Glutamatergic neuron (in vitro differentiated cells): ENCODE data around the gene PRDX5. TPM values are rescaled to one million over a fixed set of nuclear protein-coding genes. Genes with fewer than 3 reads are reported as not detected.
A peak's percentile ranks its signal among the peaks of the same experiment; 100 is the strongest.

Experiments
- DNase-seq: peaks from one replicate; pipeline ENCODE4 v3.0.0; 2022
- H3K27ac Mint-ChIP-seq: one replicate; pipeline ENCODE4 v1.8.0; 2020; ENCODE audit warnings: mild to moderate bottlenecking, mixed read lengths, inconsistent platforms; ENCODE audit not compliant: unreplicated experiment
- H3K27me3 Mint-ChIP-seq: one replicate; pipeline ENCODE4 v1.8.0; 2020; ENCODE audit warnings: mild to moderate bottlenecking, moderate library complexity, mixed read lengths, inconsistent platforms; ENCODE audit not compliant: unreplicated experiment
- H3K36me3 Mint-ChIP-seq: one replicate; pipeline ENCODE4 v1.8.0; 2020; ENCODE audit warnings: mild to moderate bottlenecking, mixed read lengths, inconsistent platforms; ENCODE audit not compliant: unreplicated experiment
- H3K4me1 Mint-ChIP-seq: one replicate; pipeline ENCODE4 v1.8.0; 2020; ENCODE audit warnings: mild to moderate bottlenecking, low read depth, mixed read lengths, inconsistent platforms; ENCODE audit not compliant: unreplicated experiment
- H3K4me3 Mint-ChIP-seq: one replicate; pipeline ENCODE4 v1.8.0; 2020; ENCODE audit warnings: mild to moderate bottlenecking, mixed read lengths, inconsistent platforms; ENCODE audit not compliant: unreplicated experiment
- H3K9me3 Mint-ChIP-seq: one replicate; pipeline ENCODE4 v1.8.0; 2020; ENCODE audit warnings: mild to moderate bottlenecking, moderate library complexity, mixed read lengths, inconsistent platforms; ENCODE audit not compliant: unreplicated experiment
- total RNA-seq: library from RNA; stranded (reverse); fragmentation: NEBNext Ultra II Directional; extraction: Animal tissue kit (Norgen Biotek cat#: 25700); gene quantifications from one replicate; pipeline ENCODE4 v1.2.1, GENCODE V29; 2021; ENCODE audit not compliant: unreplicated experiment
- TF ChIP-seq, protein P1 (sequence below): fragments of 200-600 bp; sonication (generic); IDR thresholded peaks from one replicate; pipeline ENCODE4 v1.5.0; 2021; ENCODE audit not compliant: partially characterized antibody, unreplicated experiment

Gene PRDX5
- total RNA-seq, 1 donor from 2014 or later, result 418 TPM

DNA sequence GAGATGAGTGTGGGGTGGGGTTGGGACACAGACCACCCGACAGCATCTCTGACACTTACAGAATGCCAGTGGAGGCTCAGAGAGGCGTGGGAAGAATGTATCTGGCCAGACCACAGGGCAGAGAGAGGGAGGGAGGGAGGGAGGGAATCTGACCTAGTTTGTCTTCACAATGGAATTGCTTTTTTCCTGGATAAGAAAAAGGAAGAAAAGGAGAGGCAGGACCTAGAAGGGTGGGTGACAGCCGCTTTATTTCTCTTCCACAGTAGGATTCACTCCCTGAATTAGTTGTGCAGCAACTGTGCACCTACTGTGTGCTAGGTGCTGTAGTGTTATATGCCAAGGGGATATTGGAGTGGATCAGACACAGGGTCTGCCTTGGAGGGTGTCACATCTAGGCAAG is 23.1 kb upstream of the PRDX5 start:
- Mint-ChIP-seq H3K27ac (no peak overlapping the region), H3K27me3 (peaks cover 50% of the 10 kb centered on the region), H3K36me3 (peaks cover 5% of the 10 kb centered on the region), H3K4me3 (peak overlapping the region; percentile 42), H3K9me3 (peaks cover 8% of the 10 kb centered on the region), H3K4me1 (peaks cover 4% of the 10 kb centered on the region)
- TF ChIP-seq, protein P1, sequence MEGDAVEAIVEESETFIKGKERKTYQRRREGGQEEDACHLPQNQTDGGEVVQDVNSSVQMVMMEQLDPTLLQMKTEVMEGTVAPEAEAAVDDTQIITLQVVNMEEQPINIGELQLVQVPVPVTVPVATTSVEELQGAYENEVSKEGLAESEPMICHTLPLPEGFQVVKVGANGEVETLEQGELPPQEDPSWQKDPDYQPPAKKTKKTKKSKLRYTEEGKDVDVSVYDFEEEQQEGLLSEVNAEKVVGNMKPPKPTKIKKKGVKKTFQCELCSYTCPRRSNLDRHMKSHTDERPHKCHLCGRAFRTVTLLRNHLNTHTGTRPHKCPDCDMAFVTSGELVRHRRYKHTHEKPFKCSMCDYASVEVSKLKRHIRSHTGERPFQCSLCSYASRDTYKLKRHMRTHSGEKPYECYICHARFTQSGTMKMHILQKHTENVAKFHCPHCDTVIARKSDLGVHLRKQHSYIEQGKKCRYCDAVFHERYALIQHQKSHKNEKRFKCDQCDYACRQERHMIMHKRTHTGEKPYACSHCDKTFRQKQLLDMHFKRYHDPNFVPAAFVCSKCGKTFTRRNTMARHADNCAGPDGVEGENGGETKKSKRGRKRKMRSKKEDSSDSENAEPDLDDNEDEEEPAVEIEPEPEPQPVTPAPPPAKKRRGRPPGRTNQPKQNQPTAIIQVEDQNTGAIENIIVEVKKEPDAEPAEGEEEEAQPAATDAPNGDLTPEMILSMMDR, result no peak
- no peak for DNase-seq

GRCh38 chr11:64295760-64296159 is 22.2 kb upstream of the PRDX5 start:
- Mint-ChIP-seq H3K27ac (no peak overlapping the region), H3K27me3 (peaks cover 50% of the 10 kb centered on the region), H3K36me3 (peaks cover under 1% of the 10 kb centered on the region), H3K4me1 (peaks cover 2% of the 10 kb centered on the region), H3K4me3 (no peak overlapping the region), H3K9me3 (peaks cover 10% of the 10 kb centered on the region)
- no peak for DNase-seq
- TF ChIP-seq, protein P1, result no peak

DNA sequence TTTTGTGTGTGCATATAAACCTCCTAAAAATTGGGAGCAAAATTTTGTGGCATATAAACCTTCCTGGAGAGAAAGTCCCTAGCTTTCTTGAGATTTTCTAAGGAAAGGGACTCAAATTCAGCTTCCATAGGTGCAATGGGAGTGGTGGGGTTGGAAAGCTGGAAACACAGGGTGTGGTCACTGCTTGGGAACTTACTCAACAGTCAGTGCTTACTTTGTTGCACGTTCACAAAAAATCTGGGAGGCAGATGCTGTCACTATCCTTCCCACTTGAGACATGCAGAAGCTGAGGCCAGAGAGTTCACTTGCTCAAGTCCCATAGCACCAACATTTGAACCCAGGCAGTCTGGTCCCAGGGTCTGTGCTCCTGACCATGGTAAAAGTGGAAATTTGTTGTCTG is 21.7 kb upstream of the PRDX5 start:
- Mint-ChIP-seq H3K9me3 (peaks cover 10% of the 10 kb centered on the region), H3K36me3 (no peaks in the 10 kb centered on the region), H3K4me3 (no peak overlapping the region), H3K4me1 (peaks cover 2% of the 10 kb centered on the region), H3K27ac (no peak overlapping the region), H3K27me3 (peaks cover 49% of the 10 kb centered on the region)
- DNase-seq, result no peak
- TF ChIP-seq, protein P1, result no peak

- Mint-ChIP-seq H3K27me3 (peaks cover 49% of the 10 kb centered on the region), H3K4me1 (peaks cover 2% of the 10 kb centered on the region), H3K9me3 (peaks cover 10% of the 10 kb centered on the region), H3K4me3 (peak overlapping the region; percentile 2), H3K36me3 (no peaks in the 10 kb centered on the region), H3K27ac (no peak overlapping the region)
- no peak for DNase-seq
- TF ChIP-seq, protein P1, result no peak
Observed at GRCh38 chr11:64296830-64297698, 20.9 kb upstream of the PRDX5 start.

GRCh38 chr11:64297699-64298358 is 20.1 kb upstream of the PRDX5 start:
- DNase-seq, result no peak
- no peak overlapping the region for H3K27ac Mint-ChIP-seq
- H3K36me3 Mint-ChIP-seq, result no peaks in the 10 kb centered on the region
- TF ChIP-seq, protein P1, result no peak
- H3K4me1 Mint-ChIP-seq, result peaks cover 2% of the 10 kb centered on the region
- peaks cover 46% of the 10 kb centered on the region for H3K27me3 Mint-ChIP-seq
- H3K4me3 Mint-ChIP-seq, result peak overlapping the region; percentile 2
- peaks cover 10% of the 10 kb centered on the region for H3K9me3 Mint-ChIP-seq
